ENCODE data around the gene APBA1. TPM values are rescaled to one million over a fixed set of nuclear protein-coding genes. Genes with fewer than 3 reads are reported as not detected.

Gene APBA1
- total and polyA plus RNA-seq, 2 of the 4 experiments (the other 2 are of a cell fraction) = 3.8 to 5.1 TPM

DNA sequence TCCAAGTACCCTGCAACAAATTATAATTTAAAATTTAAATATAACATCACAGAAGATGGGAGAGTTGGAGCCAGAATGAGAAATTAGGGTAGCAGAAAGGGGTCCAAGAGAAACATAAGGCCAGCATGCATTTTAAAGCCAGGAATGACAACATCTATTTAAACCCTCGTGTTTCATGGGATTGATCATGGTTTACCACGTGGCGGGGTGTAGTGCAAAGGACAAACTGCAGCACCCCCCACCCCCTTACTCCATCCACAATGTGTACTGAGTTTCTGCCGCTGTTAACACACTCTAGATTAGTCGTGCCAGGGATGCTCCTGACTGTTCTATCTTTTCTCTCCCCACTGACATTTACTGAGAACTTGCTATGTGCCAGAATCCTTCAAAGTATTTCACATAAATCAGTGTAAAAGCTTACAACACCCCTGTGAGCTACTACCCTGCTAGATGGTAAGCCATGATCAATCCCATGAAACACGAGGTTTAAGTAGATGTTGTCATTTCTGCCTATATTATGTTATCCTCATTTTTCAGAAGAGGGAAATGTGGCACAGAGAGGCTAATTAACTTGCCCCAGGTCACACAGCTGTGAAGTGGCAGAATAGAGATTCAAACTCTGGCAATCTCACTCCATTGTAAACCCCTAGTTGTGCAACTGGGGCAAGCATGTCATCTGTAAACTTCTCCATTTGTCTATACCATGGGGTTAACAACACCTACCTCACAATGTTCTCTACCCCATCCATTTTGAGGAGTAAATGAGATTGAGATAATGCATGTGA, 210.9 kb downstream of the APBA1 start:
- Histone ChIP-seq H3K4me3 (ENCODE audit: insufficient read depth, low read depth, low read length) (no peak overlapping the region), H3K14ac (replicated peaks; ENCODE audit: low read depth, low read length) (no peak overlapping the region), H2BK20ac (ENCODE audit: low read depth, low read length) (no peak overlapping the region), H3K9me3 (ENCODE audit: control insufficient read depth, insufficient read depth, low read length) (no peaks in the 10 kb centered on the region), H3K9ac (ENCODE audit: low read depth, low read length) (no peak overlapping the region), H4K20me1 (ENCODE audit: insufficient read depth, low read length) (no peaks in the 10 kb centered on the region), H4K91ac (ENCODE audit: insufficient read depth, low read depth, low read length) (no peak overlapping the region), H3K9me1 (ENCODE audit: insufficient read depth, low read length) (no peaks in the 10 kb centered on the region), H4K5ac (ENCODE audit: low read depth, low read length) (no peak overlapping the region), H3K23ac (ENCODE audit: low read depth, low read length) (no peak overlapping the region), H2BK5ac (ENCODE audit: low read depth, low read length, poor library complexity, severe bottlenecking) (no peak overlapping the region), H2BK15ac (ENCODE audit: low read depth, low read length) (no peak overlapping the region), H4K8ac (ENCODE audit: low read depth in 2 of 2, low read length in 2 of 2) (no peak overlapping the region), H3K79me1 (ENCODE audit: low read depth in 1 of 2, low read length in 2 of 2) (no peaks in the 10 kb centered on the region), H3K36me3 (ENCODE audit: control insufficient read depth, insufficient read depth, low read length) (no peaks in the 10 kb centered on the region), H2AFZ (replicated peaks; ENCODE audit: low read length, poor library complexity) (no peak overlapping the region), H3K56ac (ENCODE audit: extremely low read depth, insufficient read depth, low read length) (no peak overlapping the region), H3K27ac (ENCODE audit: insufficient read depth, low read length) (no peak overlapping the region), H3K4me1 (ENCODE audit: control insufficient read depth, insufficient read depth, low read length) (no peaks in the 10 kb centered on the region; the same call in 1 of the 2 replicates), H3K4me2 (ENCODE audit: low read depth, low read length) (no peak overlapping the region), H3K4ac (ENCODE audit: low read depth, low read length) (no peak overlapping the region), H2BK120ac (ENCODE audit: low read depth, low read length) (no peak overlapping the region), H3K27me3 (ENCODE audit: control insufficient read depth, insufficient read depth, low read length) (no peaks in the 10 kb centered on the region), H2AK5ac (ENCODE audit: low read depth, low read length) (no peak overlapping the region), H3K18ac (ENCODE audit: low read depth, low read length) (no peak overlapping the region), H2AK9ac (replicated peaks; ENCODE audit: low read depth, low read length, poor library complexity) (no peak overlapping the region)
- no peak for TF ChIP-seq RFX5 (IDR thresholded peaks at IDR 0.05; ENCODE audit: low read depth, low read length)
- no peak for TF ChIP-seq POLR2A (IDR thresholded peaks at IDR 0.05; ENCODE audit: low read depth, low read length)
- no peak for TF ChIP-seq NFE2L2 (IDR thresholded peaks at IDR 0.05; ENCODE audit: low read depth, low read length)
- no peak for TF ChIP-seq RCOR1 (IDR thresholded peaks at IDR 0.05; ENCODE audit: insufficient replicate concordance, low read length)
- TF ChIP-seq FOS (IDR thresholded peaks at IDR 0.05; ENCODE audit: low read depth, low read length) = no peak
- no peak for TF ChIP-seq MAZ (IDR thresholded peaks at IDR 0.05; ENCODE audit: borderline replicate concordance, low read depth, low read length)
- TF ChIP-seq MAFK (IDR thresholded peaks at IDR 0.05; ENCODE audit: low read depth, low read length) = no peak
- TF ChIP-seq, protein P1, sequence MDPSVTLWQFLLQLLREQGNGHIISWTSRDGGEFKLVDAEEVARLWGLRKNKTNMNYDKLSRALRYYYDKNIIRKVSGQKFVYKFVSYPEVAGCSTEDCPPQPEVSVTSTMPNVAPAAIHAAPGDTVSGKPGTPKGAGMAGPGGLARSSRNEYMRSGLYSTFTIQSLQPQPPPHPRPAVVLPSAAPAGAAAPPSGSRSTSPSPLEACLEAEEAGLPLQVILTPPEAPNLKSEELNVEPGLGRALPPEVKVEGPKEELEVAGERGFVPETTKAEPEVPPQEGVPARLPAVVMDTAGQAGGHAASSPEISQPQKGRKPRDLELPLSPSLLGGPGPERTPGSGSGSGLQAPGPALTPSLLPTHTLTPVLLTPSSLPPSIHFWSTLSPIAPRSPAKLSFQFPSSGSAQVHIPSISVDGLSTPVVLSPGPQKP (IDR thresholded peaks at IDR 0.05; ENCODE audit: borderline replicate concordance, low read depth, low read length) = no peak
- no peak for TF ChIP-seq CEBPB (IDR thresholded peaks at IDR 0.05; ENCODE audit: low read depth, low read length)
- TF ChIP-seq MXI1 (IDR thresholded peaks at IDR 0.05; ENCODE audit: borderline replicate concordance, low read depth, low read length) = no peak
- no peak for TF ChIP-seq RAD21 (IDR thresholded peaks at IDR 0.05; ENCODE audit: low read length)
- TF ChIP-seq SMC3 (IDR thresholded peaks at IDR 0.05; ENCODE audit: low read depth, low read length) = no peak
- TF ChIP-seq CHD1 (IDR thresholded peaks at IDR 0.05; ENCODE audit: low read depth, low read length) = no peak
- no peak for ATAC-seq (ENCODE audit: low read depth)
- BruUV-seq (replicated peaks) = no TSS peak
- intact Hi-C loops (cut with micrococcal nuclease) = no loop called here
- ChIA-PET POLR2A (ENCODE audit: unreplicated experiment) (no interaction called here), CTCF (interaction anchor here (0.5 kb wide), 1 partner anchor 443 kb away, joined by 3 read pairs; no protein-coding TSS in a partner anchor)
- in situ Hi-C loops (cut with MboI; ENCODE audit: low sequenced_read_pairs) = no loop called here
- 68% methylated on average over 3 of the region's 6 CpGs; no CpG with 5 or more reads in 1 of the 2 experiments for WGBS, 2 experiments (ENCODE audit: extremely low coverage in 2 of 2, insufficient read length in 1 of 2)
- DNase-seq = no peak
- dilution Hi-C loops (cut with HindIII; ENCODE audit: low sequenced_read_pairs, unreplicated experiment) = no loop called here

All from IMR-90 (cell line).